ENCODE measurements around the gene TAF11L6.
"Not testable (repeated sequence)": the region's sequence is repeated elsewhere in the genome, so short reads cannot be mapped to it uniquely, and the experiment has no call there.

The TAF11L6 gene

GRCh38 chr5:17487174-17487512 lies 41.3 kb upstream of the TAF11L6 start:
- Histone ChIP-seq H3K36me3 (ENCODE audit: insufficient read depth, low read length) (no peaks in the 10 kb centered on the region), H3F3A (ENCODE audit: low read depth) (no peaks in the 10 kb centered on the region), H3K4me3 (ENCODE audit: low read length, poor library complexity, severe bottlenecking) (no peak overlapping the region), H3K9me3 (ENCODE audit: insufficient read depth, low read depth, low read length) (no peaks in the 10 kb centered on the region), H3K9ac (ENCODE audit: low read depth, low read length, poor library complexity, severe bottlenecking) (no peak overlapping the region), H3K4me1 (ENCODE audit: insufficient read depth, low read length, poor library complexity, severe bottlenecking) (no peaks in the 10 kb centered on the region), H3K27me3 (ENCODE audit: insufficient read depth, low read length, poor library complexity, severe bottlenecking) (no peaks in the 10 kb centered on the region), H3K4me2 (ENCODE audit: low read depth, low read length, poor library complexity, severe bottlenecking) (no peak overlapping the region), H2AFZ (ENCODE audit: low read length) (no peak overlapping the region), H3K9me2 (replicated peaks; ENCODE audit: low read depth, low read length) (no peaks in the 10 kb centered on the region), H3K79me2 (ENCODE audit: insufficient read depth, low read length) (no peaks in the 10 kb centered on the region), H4K20me1 (ENCODE audit: insufficient read depth, low read length, poor library complexity, severe bottlenecking) (no peaks in the 10 kb centered on the region)
- TF ChIP-seq EZH2phosphoT487 (IDR thresholded peaks at IDR 0.05; ENCODE audit: borderline replicate concordance), result no peak
- TF ChIP-seq CTCF (conservative IDR thresholded peaks at IDR 0.05; ENCODE audit: low read length), result no peak

- not testable (repeated sequence) for H3K9ac ChIP-seq (ENCODE audit: low read depth, low read length, poor library complexity, severe bottlenecking); H3K4me1 ChIP-seq (ENCODE audit: insufficient read depth, low read length, poor library complexity, severe bottlenecking); H2AFZ ChIP-seq (ENCODE audit: low read length)
Measured at GRCh38 chr5:17491257-17491656, 37.2 kb upstream of the TAF11L6 start.

GRCh38 chr5:17492770-17493169 lies 35.7 kb upstream of the TAF11L6 start:
- no peak for TF ChIP-seq CTCF (conservative IDR thresholded peaks at IDR 0.05; ENCODE audit: low read length)
- no peak for TF ChIP-seq EZH2phosphoT487 (IDR thresholded peaks at IDR 0.05; ENCODE audit: borderline replicate concordance)
- peaks cover 3% of the 10 kb centered on the region; the same call in 1 of the 2 replicates for H3K9me3 ChIP-seq (ENCODE audit: insufficient read depth, low read depth, low read length)
- H3K9me2 ChIP-seq (replicated peaks; ENCODE audit: low read depth, low read length), result no peaks in the 10 kb centered on the region
- H2AFZ ChIP-seq (ENCODE audit: low read length), result no peak overlapping the region
- no peaks in the 10 kb centered on the region for H3K4me1 ChIP-seq (ENCODE audit: insufficient read depth, low read length, poor library complexity, severe bottlenecking)
- no peaks in the 10 kb centered on the region for H3K36me3 ChIP-seq (ENCODE audit: insufficient read depth, low read length)
- H3K27me3 ChIP-seq (ENCODE audit: insufficient read depth, low read length, poor library complexity, severe bottlenecking), result no peaks in the 10 kb centered on the region
- H3K9ac ChIP-seq (ENCODE audit: low read depth, low read length, poor library complexity, severe bottlenecking), result no peak overlapping the region
- H4K20me1 ChIP-seq (ENCODE audit: insufficient read depth, low read length, poor library complexity, severe bottlenecking), result no peaks in the 10 kb centered on the region
- H3F3A ChIP-seq (ENCODE audit: low read depth), result no peaks in the 10 kb centered on the region
- H3K4me3 ChIP-seq (ENCODE audit: low read length, poor library complexity, severe bottlenecking), result no peak overlapping the region
- H3K79me2 ChIP-seq (ENCODE audit: insufficient read depth, low read length), result no peaks in the 10 kb centered on the region
- H3K4me2 ChIP-seq (ENCODE audit: low read depth, low read length, poor library complexity, severe bottlenecking), result no peak overlapping the region

More at GRCh38 chr5:17491257-17491656, 37.2 kb upstream of the TAF11L6 start:
- H3K9me3 ChIP-seq (ENCODE audit: insufficient read depth, low read depth, low read length); H3K4me2 ChIP-seq (ENCODE audit: low read depth, low read length, poor library complexity, severe bottlenecking); H3K4me3 ChIP-seq (ENCODE audit: low read length, poor library complexity, severe bottlenecking); H3K27me3 ChIP-seq (ENCODE audit: insufficient read depth, low read length, poor library complexity, severe bottlenecking); H3K79me2 ChIP-seq (ENCODE audit: insufficient read depth, low read length); H3K9me2 ChIP-seq (replicated peaks; ENCODE audit: low read depth, low read length); H4K20me1 ChIP-seq (ENCODE audit: insufficient read depth, low read length, poor library complexity, severe bottlenecking); H3F3A ChIP-seq (ENCODE audit: low read depth); H3K36me3 ChIP-seq (ENCODE audit: insufficient read depth, low read length): not testable (repeated sequence)

- no peaks in the 10 kb centered on the region for H3K36me3 ChIP-seq (ENCODE audit: insufficient read depth, low read length)
- peaks cover 3% of the 10 kb centered on the region; the same call in 1 of the 2 replicates for H3K9me3 ChIP-seq (ENCODE audit: insufficient read depth, low read depth, low read length)
- no peak overlapping the region for H3K4me2 ChIP-seq (ENCODE audit: low read depth, low read length, poor library complexity, severe bottlenecking)
- no peaks in the 10 kb centered on the region for H4K20me1 ChIP-seq (ENCODE audit: insufficient read depth, low read length, poor library complexity, severe bottlenecking)
- no peak overlapping the region for H3K4me3 ChIP-seq (ENCODE audit: low read length, poor library complexity, severe bottlenecking)
- H3K9ac ChIP-seq (ENCODE audit: low read depth, low read length, poor library complexity, severe bottlenecking), result no peak overlapping the region
- no peaks in the 10 kb centered on the region for H3F3A ChIP-seq (ENCODE audit: low read depth)
- H3K4me1 ChIP-seq (ENCODE audit: insufficient read depth, low read length, poor library complexity, severe bottlenecking), result no peaks in the 10 kb centered on the region
- TF ChIP-seq CTCF (conservative IDR thresholded peaks at IDR 0.05; ENCODE audit: low read length), result no peak
- H3K9me2 ChIP-seq (replicated peaks; ENCODE audit: low read depth, low read length), result no peaks in the 10 kb centered on the region
- H2AFZ ChIP-seq (ENCODE audit: low read length), result no peak overlapping the region
- H3K79me2 ChIP-seq (ENCODE audit: insufficient read depth, low read length), result no peaks in the 10 kb centered on the region
- H3K27me3 ChIP-seq (ENCODE audit: insufficient read depth, low read length, poor library complexity, severe bottlenecking), result no peaks in the 10 kb centered on the region
Measured at GRCh38 chr5:17497446-17497845, 31.0 kb upstream of the TAF11L6 start.

- not testable (repeated sequence) for H2AFZ ChIP-seq (ENCODE audit: low read length); H3F3A ChIP-seq (ENCODE audit: low read depth); H4K20me1 ChIP-seq (ENCODE audit: insufficient read depth, low read length, poor library complexity, severe bottlenecking); H3K79me2 ChIP-seq (ENCODE audit: insufficient read depth, low read length); H3K36me3 ChIP-seq (ENCODE audit: insufficient read depth, low read length); H3K9ac ChIP-seq (ENCODE audit: low read depth, low read length, poor library complexity, severe bottlenecking); H3K27me3 ChIP-seq (ENCODE audit: insufficient read depth, low read length, poor library complexity, severe bottlenecking); H3K4me2 ChIP-seq (ENCODE audit: low read depth, low read length, poor library complexity, severe bottlenecking); H3K9me2 ChIP-seq (replicated peaks; ENCODE audit: low read depth, low read length); H3K4me3 ChIP-seq (ENCODE audit: low read length, poor library complexity, severe bottlenecking); H3K9me3 ChIP-seq (ENCODE audit: insufficient read depth, low read depth, low read length); H3K4me1 ChIP-seq (ENCODE audit: insufficient read depth, low read length, poor library complexity, severe bottlenecking)
Measured at GRCh38 chr5:17497931-17498330, 30.5 kb upstream of the TAF11L6 start, which contains the start of gene TAF11L2. Gene TAF11L2 (plus strand): TSS chr5:17498231.
